Measurements from ENCODE around the gene SLC11A1. TPM values are rescaled to one million over a fixed set of nuclear protein-coding genes. Genes with fewer than 3 reads are reported as not detected.

Gene SLC11A1
- total RNA-seq, 1 experiment from 2014 or later: 0.33 TPM

DNA sequence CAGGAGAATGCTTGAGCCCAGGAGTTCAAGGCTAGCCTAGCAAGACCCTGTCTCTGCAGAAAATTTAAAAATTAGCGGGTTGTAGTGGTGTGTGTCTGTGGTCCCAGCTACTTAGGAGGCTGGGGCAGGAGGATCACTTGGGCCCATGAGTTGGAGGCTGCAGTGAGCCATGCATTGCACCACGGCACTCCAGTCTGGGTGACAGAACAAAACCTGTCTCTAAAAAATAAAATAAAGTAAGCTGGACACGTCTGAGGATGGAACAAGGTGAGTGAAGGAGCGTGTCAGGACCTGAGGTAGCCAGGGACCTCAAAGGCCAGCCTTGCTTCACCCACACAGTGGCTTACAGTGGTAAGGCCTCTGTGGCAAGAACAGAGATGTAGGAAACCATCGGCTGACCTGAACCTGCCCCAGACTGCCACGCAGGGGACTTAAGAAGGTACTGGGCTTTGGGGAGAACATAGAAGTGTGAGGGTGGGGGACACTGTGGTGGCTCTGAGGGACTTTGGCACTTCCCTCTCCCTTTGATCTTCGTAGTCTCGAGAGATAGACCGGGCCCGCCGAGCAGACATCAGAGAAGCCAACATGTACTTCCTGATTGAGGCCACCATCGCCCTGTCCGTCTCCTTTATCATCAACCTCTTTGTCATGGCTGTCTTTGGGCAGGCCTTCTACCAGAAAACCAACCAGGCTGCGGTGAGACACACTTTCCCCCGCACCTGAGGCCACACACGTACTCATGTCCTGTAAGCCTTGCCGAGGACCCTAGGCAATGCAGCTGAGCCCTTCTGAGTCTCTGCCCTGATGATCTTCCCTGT is 7.5 kb downstream of the SLC11A1 start:
- TF ChIP-seq, protein P1, sequence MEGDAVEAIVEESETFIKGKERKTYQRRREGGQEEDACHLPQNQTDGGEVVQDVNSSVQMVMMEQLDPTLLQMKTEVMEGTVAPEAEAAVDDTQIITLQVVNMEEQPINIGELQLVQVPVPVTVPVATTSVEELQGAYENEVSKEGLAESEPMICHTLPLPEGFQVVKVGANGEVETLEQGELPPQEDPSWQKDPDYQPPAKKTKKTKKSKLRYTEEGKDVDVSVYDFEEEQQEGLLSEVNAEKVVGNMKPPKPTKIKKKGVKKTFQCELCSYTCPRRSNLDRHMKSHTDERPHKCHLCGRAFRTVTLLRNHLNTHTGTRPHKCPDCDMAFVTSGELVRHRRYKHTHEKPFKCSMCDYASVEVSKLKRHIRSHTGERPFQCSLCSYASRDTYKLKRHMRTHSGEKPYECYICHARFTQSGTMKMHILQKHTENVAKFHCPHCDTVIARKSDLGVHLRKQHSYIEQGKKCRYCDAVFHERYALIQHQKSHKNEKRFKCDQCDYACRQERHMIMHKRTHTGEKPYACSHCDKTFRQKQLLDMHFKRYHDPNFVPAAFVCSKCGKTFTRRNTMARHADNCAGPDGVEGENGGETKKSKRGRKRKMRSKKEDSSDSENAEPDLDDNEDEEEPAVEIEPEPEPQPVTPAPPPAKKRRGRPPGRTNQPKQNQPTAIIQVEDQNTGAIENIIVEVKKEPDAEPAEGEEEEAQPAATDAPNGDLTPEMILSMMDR (conservative IDR thresholded peaks at IDR 0.05; ENCODE audit: low read depth, low read length): no peak
- TF ChIP-seq EZH2phosphoT487 (IDR thresholded peaks at IDR 0.05; ENCODE audit: borderline replicate concordance, low read length) (no peak), EZH2 (IDR thresholded peaks at IDR 0.05; ENCODE audit: low read length, unreplicated experiment) (no peak)
- DNase-seq (no peak), ATAC-seq (no peak)
- no peaks in the 10 kb centered on the region for H3K36me3 ChIP-seq (ENCODE audit: low read depth, low read length)
- ChIA-PET POLR2A (ENCODE audit: unreplicated experiment) (no interaction called here), CTCF (interaction anchor here (0.6 kb wide), 1 partner anchor 30 kb away, joined by 3 read pairs; no protein-coding TSS in a partner anchor)
- H3K27ac ChIP-seq (ENCODE audit: low read length): no peak overlapping the region
- H3K4me2 ChIP-seq (ENCODE audit: low read length): no peak overlapping the region
- no peak overlapping the region for H3K9ac ChIP-seq (ENCODE audit: low read length)
- intact Hi-C loops (cut with micrococcal nuclease): no loop called here
- H3K9me3 ChIP-seq (ENCODE audit: low read length): no peaks in the 10 kb centered on the region
- H2AFZ ChIP-seq (ENCODE audit: low read length): no peak overlapping the region
- no peaks in the 10 kb centered on the region for H3K27me3 ChIP-seq (ENCODE audit: low read length)
- no peaks in the 10 kb centered on the region for H4K20me1 ChIP-seq (ENCODE audit: low read length)
- H3K79me2 ChIP-seq (ENCODE audit: low read length): no peaks in the 10 kb centered on the region
- H3K4me3 ChIP-seq (ENCODE audit: low read length): no peak overlapping the region
- no peaks in the 10 kb centered on the region for H3F3A ChIP-seq (ENCODE audit: low read length, unreplicated experiment)
- H3K9me2 ChIP-seq (replicated peaks; ENCODE audit: low read length): no peaks in the 10 kb centered on the region
- H3K4me1 ChIP-seq (ENCODE audit: insufficient read depth, low read length): peaks cover 7% of the 10 kb centered on the region; the same call in 1 of the 2 replicates
- BruUV-seq (replicated peaks): no TSS peak

DNA sequence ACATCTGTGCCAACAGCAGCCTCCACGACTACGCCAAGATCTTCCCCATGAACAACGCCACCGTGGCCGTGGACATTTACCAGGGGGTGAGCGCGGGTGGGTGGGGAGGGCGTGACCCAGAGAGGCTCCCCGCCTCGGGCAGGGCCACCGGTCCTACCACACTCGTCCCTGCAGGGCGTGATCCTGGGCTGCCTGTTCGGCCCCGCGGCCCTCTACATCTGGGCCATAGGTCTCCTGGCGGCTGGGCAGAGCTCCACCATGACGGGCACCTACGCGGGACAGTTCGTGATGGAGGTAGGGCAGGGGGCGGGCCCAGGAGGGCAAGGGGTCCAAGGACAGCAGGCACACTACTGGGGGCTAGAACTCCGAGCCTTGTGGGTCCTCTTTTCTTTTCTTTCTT is 9.1 kb downstream of the SLC11A1 start:
- Histone ChIP-seq H3K9ac (ENCODE audit: low read length) (no peak overlapping the region), H3K4me2 (ENCODE audit: low read length) (no peak overlapping the region), H4K20me1 (ENCODE audit: low read length) (no peaks in the 10 kb centered on the region), H3K4me3 (ENCODE audit: low read length) (no peak overlapping the region), H3K4me1 (ENCODE audit: insufficient read depth, low read length) (peaks cover 11% of the 10 kb centered on the region), H3K36me3 (ENCODE audit: low read depth, low read length) (no peaks in the 10 kb centered on the region), H2AFZ (ENCODE audit: low read length) (no peak overlapping the region), H3K9me3 (ENCODE audit: low read length) (no peaks in the 10 kb centered on the region), H3K9me2 (replicated peaks; ENCODE audit: low read length) (no peaks in the 10 kb centered on the region), H3F3A (ENCODE audit: low read length, unreplicated experiment) (no peaks in the 10 kb centered on the region), H3K79me2 (ENCODE audit: low read length) (no peaks in the 10 kb centered on the region), H3K27ac (ENCODE audit: low read length) (no peak overlapping the region), H3K27me3 (ENCODE audit: low read length) (no peaks in the 10 kb centered on the region)
- TF ChIP-seq, protein P1 (conservative IDR thresholded peaks at IDR 0.05; ENCODE audit: low read depth, low read length): no peak
- TF ChIP-seq EZH2 (IDR thresholded peaks at IDR 0.05; ENCODE audit: low read length, unreplicated experiment) (no peak), EZH2phosphoT487 (IDR thresholded peaks at IDR 0.05; ENCODE audit: borderline replicate concordance, low read length) (no peak)
- no TSS peak for BruUV-seq (replicated peaks)
- ATAC-seq (no peak), DNase-seq (no peak)
- CTCF ChIA-PET: no interaction called here
- intact Hi-C loops (cut with micrococcal nuclease): no loop called here
- POLR2A ChIA-PET (ENCODE audit: unreplicated experiment): no interaction called here

DNA sequence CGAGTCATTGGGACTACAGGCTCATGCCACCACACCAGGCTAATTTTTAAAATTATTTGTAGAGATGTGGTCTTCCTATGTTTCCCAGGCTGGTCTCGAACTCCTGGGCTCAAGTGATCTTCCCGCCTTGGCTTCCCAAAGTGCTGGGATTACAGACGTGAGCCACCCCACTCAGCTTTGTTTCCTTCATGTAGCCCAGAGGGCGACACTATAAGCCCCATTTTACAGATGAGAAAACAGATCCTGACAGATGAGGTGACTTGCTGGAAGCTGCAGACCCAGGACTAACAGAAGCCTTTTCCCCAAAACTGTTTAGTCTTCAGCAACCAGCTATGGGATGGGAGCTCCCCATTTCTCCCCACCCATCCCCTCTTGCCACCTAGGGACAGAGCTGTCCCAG is 10.4 kb downstream of the SLC11A1 start:
- CTCF ChIA-PET: no interaction called here
- Histone ChIP-seq H3K9ac (ENCODE audit: low read length) (no peak overlapping the region), H3F3A (ENCODE audit: low read length, unreplicated experiment) (peaks cover 8% of the 10 kb centered on the region), H3K4me3 (ENCODE audit: low read length) (no peak overlapping the region), H2AFZ (ENCODE audit: low read length) (no peak overlapping the region), H3K4me2 (ENCODE audit: low read length) (no peak overlapping the region), H3K27ac (ENCODE audit: low read length) (no peak overlapping the region), H3K9me3 (ENCODE audit: low read length) (no peaks in the 10 kb centered on the region), H3K79me2 (ENCODE audit: low read length) (0 out of 2 replicates have a peak, but pooled peaks cover under 1% of the 10 kb centered on the region), H4K20me1 (ENCODE audit: low read length) (no peaks in the 10 kb centered on the region), H3K9me2 (replicated peaks; ENCODE audit: low read length) (no peaks in the 10 kb centered on the region), H3K4me1 (ENCODE audit: insufficient read depth, low read length) (peaks cover 19% of the 10 kb centered on the region), H3K36me3 (ENCODE audit: low read depth, low read length) (no peaks in the 10 kb centered on the region), H3K27me3 (ENCODE audit: low read length) (no peaks in the 10 kb centered on the region)
- BruUV-seq (replicated peaks): no TSS peak
- POLR2A ChIA-PET (ENCODE audit: unreplicated experiment): no interaction called here
- ATAC-seq: no peak
- DNase-seq: no peak
- TF ChIP-seq, protein P1 (conservative IDR thresholded peaks at IDR 0.05; ENCODE audit: low read depth, low read length): no peak
- no peak for TF ChIP-seq EZH2 (IDR thresholded peaks at IDR 0.05; ENCODE audit: low read length, unreplicated experiment)
- no peak for TF ChIP-seq EZH2phosphoT487 (IDR thresholded peaks at IDR 0.05; ENCODE audit: borderline replicate concordance, low read length)
- intact Hi-C loops (cut with micrococcal nuclease): no loop called here

Data from PC-3 (cell line).